ENCODE results near the gene SMOC2. TPM values are rescaled to one million over a fixed set of nuclear protein-coding genes. Genes with fewer than 3 reads are reported as not detected.

SMOC2 gene
- total and polyA plus RNA-seq, 12 donors = 3.0 to 32.0 (median 10.5) TPM

DNA sequence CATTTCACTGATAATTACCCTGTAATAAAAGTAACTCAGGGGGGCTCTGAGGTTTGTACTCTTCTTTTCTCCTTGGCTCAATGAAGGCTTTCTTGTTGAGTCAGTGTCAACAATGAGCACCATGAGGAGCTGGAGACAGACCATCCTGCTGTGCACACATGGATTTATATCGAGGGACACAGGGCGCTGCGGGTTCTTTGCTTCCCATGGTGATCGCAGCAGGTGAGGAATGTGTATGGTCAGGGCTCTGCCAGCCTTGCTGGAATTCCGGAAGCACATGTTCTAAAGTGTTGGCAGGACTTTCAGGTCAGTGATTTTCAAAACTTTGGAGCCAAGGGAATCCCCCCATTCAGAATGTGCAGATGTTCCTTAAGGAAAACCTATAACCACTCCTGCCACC is 27.1 kb downstream of the SMOC2 start:
- H3K36me3 ChIP-seq (replicated peaks in 1 of 2) = no peaks in the 10 kb centered on the region
- no peak overlapping the region for H3K4me3 ChIP-seq
- no peak for DNase-seq
- intact Hi-C loops (cut with DNase I) = no loop called here
- H3K4me1 ChIP-seq (replicated peaks in 1 of 2) = no peaks in the 10 kb centered on the region
- 68 to 85% (median 76%) methylated on average over 5 of the region's 5 CpGs for WGBS, 4 donors
- H3K9me3 ChIP-seq (replicated peaks in 1 of 3) = no peaks in the 10 kb centered on the region
- TF ChIP-seq POLR2A (IDR thresholded peaks at IDR 0.05) = no peak
- TF ChIP-seq, protein P1, sequence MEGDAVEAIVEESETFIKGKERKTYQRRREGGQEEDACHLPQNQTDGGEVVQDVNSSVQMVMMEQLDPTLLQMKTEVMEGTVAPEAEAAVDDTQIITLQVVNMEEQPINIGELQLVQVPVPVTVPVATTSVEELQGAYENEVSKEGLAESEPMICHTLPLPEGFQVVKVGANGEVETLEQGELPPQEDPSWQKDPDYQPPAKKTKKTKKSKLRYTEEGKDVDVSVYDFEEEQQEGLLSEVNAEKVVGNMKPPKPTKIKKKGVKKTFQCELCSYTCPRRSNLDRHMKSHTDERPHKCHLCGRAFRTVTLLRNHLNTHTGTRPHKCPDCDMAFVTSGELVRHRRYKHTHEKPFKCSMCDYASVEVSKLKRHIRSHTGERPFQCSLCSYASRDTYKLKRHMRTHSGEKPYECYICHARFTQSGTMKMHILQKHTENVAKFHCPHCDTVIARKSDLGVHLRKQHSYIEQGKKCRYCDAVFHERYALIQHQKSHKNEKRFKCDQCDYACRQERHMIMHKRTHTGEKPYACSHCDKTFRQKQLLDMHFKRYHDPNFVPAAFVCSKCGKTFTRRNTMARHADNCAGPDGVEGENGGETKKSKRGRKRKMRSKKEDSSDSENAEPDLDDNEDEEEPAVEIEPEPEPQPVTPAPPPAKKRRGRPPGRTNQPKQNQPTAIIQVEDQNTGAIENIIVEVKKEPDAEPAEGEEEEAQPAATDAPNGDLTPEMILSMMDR (IDR thresholded peaks at IDR 0.05) = no peak
- no peak overlapping the region for H3K27ac ChIP-seq
- H3K27me3 ChIP-seq = no peaks in the 10 kb centered on the region

DNA sequence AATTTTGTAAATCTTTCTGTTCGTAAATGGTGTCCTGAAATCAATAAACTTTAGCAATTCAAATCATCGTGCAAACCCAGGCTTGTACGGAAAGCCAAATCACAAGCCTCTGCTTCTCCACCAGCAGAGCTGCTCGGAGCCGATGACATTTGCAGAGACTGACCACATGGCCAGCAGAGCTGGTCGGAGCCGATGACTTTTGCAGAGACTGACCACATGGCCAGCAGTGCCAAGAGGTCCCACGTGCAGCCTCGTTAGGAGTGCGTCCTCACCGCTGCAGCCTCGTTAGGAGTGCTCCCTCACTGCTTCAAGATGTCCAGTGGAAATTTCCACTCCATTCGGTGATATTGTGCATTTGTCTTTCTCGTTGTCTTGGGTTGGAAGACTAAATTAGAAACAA is 28.5 kb downstream of the SMOC2 start:
- H3K27ac ChIP-seq = no peak overlapping the region
- no peak for TF ChIP-seq POLR2A (IDR thresholded peaks at IDR 0.05)
- TF ChIP-seq, protein P1 (IDR thresholded peaks at IDR 0.05) = no peak
- H3K27me3 ChIP-seq = no peaks in the 10 kb centered on the region
- WGBS, 4 donors = 46 to 63% (median 54%) methylated on average over 14 of the region's 14 CpGs
- no peaks in the 10 kb centered on the region for H3K9me3 ChIP-seq (replicated peaks in 1 of 3)
- no peaks in the 10 kb centered on the region for H3K4me1 ChIP-seq (replicated peaks in 1 of 2)
- H3K36me3 ChIP-seq (replicated peaks in 1 of 2) = no peaks in the 10 kb centered on the region
- no peak overlapping the region for H3K4me3 ChIP-seq
- intact Hi-C loops (cut with DNase I) = no loop called here
- DNase-seq = peak in 1 of 7 donors; percentile 18

DNA sequence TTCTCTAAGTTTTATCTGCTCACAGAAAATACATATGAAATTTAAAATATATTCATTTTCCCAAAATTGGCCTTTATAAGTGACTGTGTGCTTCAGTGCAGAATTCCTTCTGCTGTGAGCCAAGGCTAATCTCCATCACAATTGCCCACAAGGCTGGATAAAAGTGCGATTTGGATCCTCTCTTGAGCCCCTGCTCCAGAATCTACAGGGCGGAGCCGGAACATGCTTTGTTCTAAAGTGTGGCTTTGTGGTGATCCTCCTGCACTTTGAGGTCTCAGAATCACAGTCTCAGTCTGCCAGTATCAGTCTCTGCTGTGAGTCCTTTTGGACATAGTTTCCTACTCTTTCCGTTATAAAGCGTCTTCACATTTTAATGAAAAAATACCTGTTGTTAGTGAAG is 28.9 kb downstream of the SMOC2 start:
- H3K27me3 ChIP-seq = no peaks in the 10 kb centered on the region
- WGBS, 4 donors = 72 to 89% (median 87%) methylated on average over 5 of the region's 5 CpGs
- intact Hi-C loops (cut with DNase I) = no loop called here

DNA sequence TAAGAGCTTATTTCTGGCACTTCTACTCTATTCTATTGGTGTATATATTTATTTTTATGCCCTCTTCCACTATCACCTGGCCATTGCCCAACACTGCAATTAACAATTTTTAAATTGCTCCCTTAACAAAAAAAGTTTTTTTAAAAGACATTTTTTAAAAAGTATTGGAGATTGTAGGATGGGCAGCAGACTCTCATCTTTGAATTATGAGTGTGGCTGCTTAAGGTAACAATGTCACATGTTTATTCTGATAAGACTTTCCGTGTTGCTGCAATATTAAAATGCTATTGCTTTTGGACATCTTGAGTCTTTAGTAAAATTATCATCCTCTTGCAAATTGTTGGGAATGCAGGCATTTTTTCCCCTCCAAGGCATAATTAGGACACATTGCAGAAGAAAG is 31.4 kb downstream of the SMOC2 start:
- TF ChIP-seq, protein P1 (IDR thresholded peaks at IDR 0.05) = no peak
- no peak for TF ChIP-seq POLR2A (IDR thresholded peaks at IDR 0.05)
- Histone ChIP-seq H3K4me1 (replicated peaks in 1 of 2) (no peaks in the 10 kb centered on the region), H3K27me3 (no peaks in the 10 kb centered on the region), H3K27ac (no peak overlapping the region), H3K36me3 (replicated peaks in 1 of 2) (no peaks in the 10 kb centered on the region), H3K9me3 (replicated peaks in 1 of 3) (no peaks in the 10 kb centered on the region), H3K4me3 (no peak overlapping the region)
- no peak for DNase-seq
- intact Hi-C loops (cut with DNase I) = no loop called here
- 80 to 88% (median 82%) methylated on average over 1 of the region's 1 CpG for WGBS, 4 donors

More for the DNA sequence above, 28.9 kb downstream of the SMOC2 start:
- Histone ChIP-seq H3K4me1 (replicated peaks in 1 of 2) (no peaks in the 10 kb centered on the region), H3K27ac (no peak overlapping the region), H3K4me3 (no peak overlapping the region), H3K36me3 (replicated peaks in 1 of 2) (no peaks in the 10 kb centered on the region), H3K9me3 (replicated peaks in 1 of 3) (no peaks in the 10 kb centered on the region)
- no peak for DNase-seq
- TF ChIP-seq POLR2A (IDR thresholded peaks at IDR 0.05) = no peak
- TF ChIP-seq, protein P1 (IDR thresholded peaks at IDR 0.05) = no peak
